OCI-LY7 (cell line): ENCODE results near the gene SLC25A1.

Source experiments
- CTCF ChIP-seq: fragments of 200-600 bp; sonication (generic); conservative IDR thresholded peaks from 2 replicates; pipeline ENCODE4 v1.5.1; 2014; ENCODE audit warnings: mild to moderate bottlenecking, antibody characterized with exemption, low read length, moderate library complexity, mixed read lengths
- EZH2phosphoT487 ChIP-seq: fragments of 200-600 bp; sonication (generic); IDR thresholded peaks from 2 replicates; pipeline ENCODE4 v1.6.1; 2018; ENCODE audit warnings: low read depth, borderline replicate concordance, mild to moderate bottlenecking, mixed run types, antibody characterized with exemption, low read length, moderate library complexity, mixed read lengths

DNA sequence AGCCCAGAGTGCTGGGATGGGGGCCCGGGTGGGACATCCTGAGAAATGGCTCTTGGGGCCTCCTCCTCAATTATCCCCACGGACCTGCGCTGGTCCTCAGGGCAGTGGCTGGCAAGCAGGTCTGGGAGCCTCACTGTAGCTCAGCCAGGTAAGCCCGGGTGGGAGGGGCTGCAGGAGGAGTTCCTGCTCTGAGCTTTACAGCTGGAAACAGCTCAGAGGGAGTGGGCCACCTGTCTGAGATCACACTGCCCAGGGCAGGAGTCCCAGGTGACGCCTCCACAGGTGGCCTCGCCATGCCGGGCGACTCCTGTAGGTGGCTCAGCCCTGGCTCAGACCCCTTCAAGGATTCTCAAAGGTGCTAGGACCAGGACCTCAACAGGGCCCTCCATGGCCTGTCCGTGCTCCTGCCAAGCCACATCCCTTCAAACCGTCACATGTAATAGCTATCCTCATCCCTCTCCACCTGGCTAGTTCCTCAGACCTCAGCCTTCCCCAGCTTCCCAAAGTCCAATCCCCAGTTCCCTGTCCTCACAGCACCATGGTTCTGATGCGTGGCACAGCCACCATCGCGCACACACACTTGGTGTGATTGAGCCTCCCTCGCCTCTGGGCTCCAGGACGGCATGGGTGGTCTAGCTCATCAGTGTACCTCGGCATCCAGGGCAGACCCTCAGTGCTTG lies 51.1 kb downstream of the SLC25A1 start:
- TF ChIP-seq EZH2phosphoT487 (no peak), CTCF (no peak)
